GM12892 (cell line): Measurements from ENCODE around the gene MEN1.

Experiments
- DNase-seq: peaks from one replicate; pipeline ENCODE4 v3.0.0; 2011; ENCODE audit not compliant: insufficient read length
- FAIRE-seq: peaks from 2 replicates; lab custom pipeline; 2011; peaks lifted over from hg19 to GRCh38; lab: Jason Lieb, UNC
- POLR2A ChIP-seq: IDR thresholded peaks from 2 replicates; pipeline ENCODE4 v1.6.1; 2011; ENCODE audit warnings: low read depth, low read length, control low read depth
- POLR2AphosphoS5 ChIP-seq: IDR thresholded peaks from 2 replicates; pipeline ENCODE4 v1.6.1; 2011; ENCODE audit warnings: low read depth, low read length, control low read depth
- TAF1 ChIP-seq: IDR thresholded peaks from 2 replicates; pipeline ENCODE4 v1.6.1; 2011; ENCODE audit warnings: low read depth, mild to moderate bottlenecking, control low read depth, low read length, borderline replicate concordance

MEN1 gene

GRCh38 chr11:64844330-64845128 lies 34.2 kb upstream of the MEN1 start, which contains the start of gene CDC42BPG:
Gene CDC42BPG (minus strand): TSS chr11:64844653. CDS start chr11:64844569, 84 bp downstream.
- TF ChIP-seq TAF1 (no peak), POLR2A (no peak), POLR2AphosphoS5 (no peak)
- DNase-seq (peak; percentile 91), FAIRE-seq (peak; percentile 90)

DNA sequence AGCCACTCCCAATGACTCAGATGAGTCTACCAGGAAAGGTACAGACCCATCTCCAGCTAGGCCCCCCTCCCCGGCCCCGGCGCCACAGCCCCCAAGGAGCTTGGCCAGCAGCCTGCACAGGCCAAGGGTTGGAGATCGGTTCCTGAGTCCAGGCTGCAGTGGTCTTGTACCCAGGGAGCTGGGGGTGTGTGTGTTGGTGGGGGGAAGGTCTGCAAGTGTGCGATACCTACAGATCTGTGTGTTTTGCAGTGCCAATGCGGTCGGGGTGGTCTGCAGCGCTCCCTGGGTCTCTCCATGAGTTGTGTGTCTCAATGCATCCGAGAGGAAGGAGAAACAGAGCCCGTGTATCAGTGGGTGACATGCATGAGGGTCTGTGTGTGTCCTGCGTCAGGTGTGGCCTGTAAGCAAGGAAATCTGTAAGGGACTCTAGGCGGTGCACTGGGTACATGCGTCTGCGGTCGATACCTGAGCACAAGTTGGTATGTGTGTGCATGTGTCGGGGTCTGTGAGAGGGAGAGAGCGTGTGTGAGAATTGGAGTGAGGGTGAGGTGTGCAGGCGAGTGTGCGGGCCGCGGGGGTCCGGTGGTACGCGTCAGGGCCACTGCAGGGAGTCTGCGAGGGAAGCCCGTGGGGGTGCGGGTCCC lies 33.5 kb upstream of the MEN1 start:
- DNase-seq (no peak), FAIRE-seq (no peak)
- TF ChIP-seq POLR2A: no peak
- no peak for TF ChIP-seq TAF1
- TF ChIP-seq POLR2AphosphoS5: no peak

GRCh38 chr11:64842851-64843685 lies 32.7 kb upstream of the MEN1 start:
- no peak for FAIRE-seq
- no peak for DNase-seq
- TF ChIP-seq POLR2AphosphoS5 (no peak), TAF1 (no peak), POLR2A (no peak)

GRCh38 chr11:64842366-64842759 lies 32.0 kb upstream of the MEN1 start:
- DNase-seq (no peak), FAIRE-seq (no peak)
- no peak for TF ChIP-seq TAF1
- TF ChIP-seq POLR2AphosphoS5: no peak
- TF ChIP-seq POLR2A: no peak

GRCh38 chr11:64841592-64842365 lies 31.4 kb upstream of the MEN1 start:
- no peak for FAIRE-seq
- no peak for DNase-seq
- no peak for TF ChIP-seq POLR2A
- no peak for TF ChIP-seq TAF1
- no peak for TF ChIP-seq POLR2AphosphoS5

GRCh38 chr11:64839887-64840782 lies 29.8 kb upstream of the MEN1 start:
- FAIRE-seq: no peak
- no peak for DNase-seq
- no peak for TF ChIP-seq POLR2A
- TF ChIP-seq TAF1: no peak
- no peak for TF ChIP-seq POLR2AphosphoS5

DNA sequence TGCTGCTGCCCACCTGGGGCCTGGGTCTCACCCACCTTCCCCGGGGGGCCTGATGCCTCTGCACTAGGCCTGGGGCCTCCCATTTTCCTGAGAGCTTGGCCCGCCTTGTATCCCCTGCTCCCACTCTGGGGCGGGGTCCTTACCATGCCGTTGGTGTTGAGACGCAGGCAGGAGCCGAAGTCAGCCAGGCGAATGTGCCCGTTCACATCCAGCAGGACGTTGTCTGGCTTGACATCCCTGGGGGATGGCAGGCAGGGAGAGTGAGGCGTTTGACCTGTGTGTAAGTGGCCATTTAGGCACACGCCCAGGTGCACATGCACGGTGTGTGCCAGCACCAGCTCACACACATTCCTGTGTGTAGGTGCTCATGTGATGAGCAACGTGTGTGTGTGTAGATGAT lies 29.0 kb upstream of the MEN1 start:
- TF ChIP-seq POLR2A: no peak
- TF ChIP-seq TAF1: no peak
- no peak for TF ChIP-seq POLR2AphosphoS5
- no peak for DNase-seq
- no peak for FAIRE-seq

DNA sequence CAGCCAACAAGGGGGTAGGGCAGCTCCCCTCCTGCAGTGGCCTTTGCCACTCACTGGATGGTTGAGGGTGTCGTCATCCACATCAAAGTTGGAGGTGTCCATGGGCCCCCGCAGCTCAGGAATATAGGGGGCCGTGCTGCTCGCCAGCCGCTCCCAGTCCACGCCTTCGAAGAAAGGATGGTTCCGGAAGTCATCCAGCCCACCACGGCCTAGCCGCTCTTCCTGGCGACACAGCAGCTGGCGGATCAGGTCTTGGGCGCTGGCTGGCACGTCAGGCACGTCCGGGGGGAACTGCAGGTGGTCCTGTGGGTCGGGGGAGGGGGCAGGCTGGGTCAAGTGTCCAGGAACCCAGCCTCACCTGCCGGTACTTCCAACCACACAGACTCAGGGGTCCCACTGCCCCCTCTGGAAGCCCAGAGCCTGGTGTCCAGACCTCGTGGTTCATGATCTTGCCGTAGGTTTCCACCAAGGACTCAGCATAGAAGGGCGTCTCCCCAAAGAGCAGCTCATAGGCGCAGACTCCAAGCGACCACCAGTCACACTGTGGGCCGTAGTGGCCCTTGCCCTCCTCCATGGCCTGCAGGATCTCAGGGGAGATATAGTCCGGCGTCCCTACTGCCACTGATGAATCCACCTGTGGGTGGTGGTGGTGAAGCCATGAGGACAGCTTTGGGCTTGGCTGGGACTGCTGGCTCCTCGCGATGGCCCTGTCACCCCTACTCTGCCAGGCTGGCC lies 28.4 kb upstream of the MEN1 start:
- TF ChIP-seq POLR2A (no peak), TAF1 (no peak), POLR2AphosphoS5 (no peak)
- no peak for FAIRE-seq
- DNase-seq: no peak

DNA sequence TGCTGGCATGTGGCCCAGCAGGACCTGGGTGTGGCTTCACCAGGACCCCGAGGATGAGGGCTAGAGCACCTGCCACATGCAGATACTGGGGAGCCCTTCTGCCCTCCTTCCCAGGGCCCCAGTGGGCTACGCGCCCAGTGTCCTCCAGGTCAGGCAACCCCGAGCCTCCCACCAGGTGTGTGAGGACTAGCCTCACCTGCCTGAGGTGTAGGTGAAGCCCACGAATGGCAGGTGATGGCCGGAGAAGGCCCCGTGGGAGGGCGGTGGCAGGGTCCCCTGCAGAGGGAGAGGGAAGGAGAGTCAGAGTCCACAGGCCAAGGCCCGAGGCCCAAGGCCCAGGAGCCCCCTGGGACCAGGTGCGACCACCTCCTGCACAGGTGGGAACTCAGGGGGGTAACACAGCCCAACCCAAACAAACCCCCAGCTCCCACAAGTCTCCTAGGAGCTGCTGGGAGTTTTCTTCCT lies 27.6 kb upstream of the MEN1 start:
- FAIRE-seq (no peak), DNase-seq (no peak)
- TF ChIP-seq POLR2AphosphoS5: no peak
- TF ChIP-seq TAF1: no peak
- no peak for TF ChIP-seq POLR2A
